Peyer's patch (tissue), 4 donors: Measurements from ENCODE around the gene SLC51B.
"Not testable (repeated sequence)": the region's sequence is repeated elsewhere in the genome, so short reads cannot be mapped to it uniquely, and the experiment has no call there.

Experiments
- POLR2A ChIP-seq, 2 donors: fragments of 450-650 bp; IDR thresholded peaks; one replicate each; pipeline ENCODE4 v1.5.1; 2017; ENCODE audit warnings: antibody characterized with exemption in 2 of 2, mild to moderate bottlenecking in 2 of 2, moderate library complexity in 2 of 2
- TF ChIP-seq, protein P1 (sequence below), 6 experiments: fragments of 450-650 bp in 4 of 6; fragments of 200-600 bp in 2 of 6; sonication (generic) in 1 of 6; IDR thresholded peaks; one replicate each; pipeline ENCODE4 v1.5.1; 2017 to 2019; ENCODE audit warnings: antibody characterized with exemption in 6 of 6, mild to moderate bottlenecking in 3 of 6, moderate library complexity in 1 of 6

GRCh38 chr15:65093793-65094170 lies 48.6 kb downstream of the SLC51B start:
- TF ChIP-seq, protein P1, sequence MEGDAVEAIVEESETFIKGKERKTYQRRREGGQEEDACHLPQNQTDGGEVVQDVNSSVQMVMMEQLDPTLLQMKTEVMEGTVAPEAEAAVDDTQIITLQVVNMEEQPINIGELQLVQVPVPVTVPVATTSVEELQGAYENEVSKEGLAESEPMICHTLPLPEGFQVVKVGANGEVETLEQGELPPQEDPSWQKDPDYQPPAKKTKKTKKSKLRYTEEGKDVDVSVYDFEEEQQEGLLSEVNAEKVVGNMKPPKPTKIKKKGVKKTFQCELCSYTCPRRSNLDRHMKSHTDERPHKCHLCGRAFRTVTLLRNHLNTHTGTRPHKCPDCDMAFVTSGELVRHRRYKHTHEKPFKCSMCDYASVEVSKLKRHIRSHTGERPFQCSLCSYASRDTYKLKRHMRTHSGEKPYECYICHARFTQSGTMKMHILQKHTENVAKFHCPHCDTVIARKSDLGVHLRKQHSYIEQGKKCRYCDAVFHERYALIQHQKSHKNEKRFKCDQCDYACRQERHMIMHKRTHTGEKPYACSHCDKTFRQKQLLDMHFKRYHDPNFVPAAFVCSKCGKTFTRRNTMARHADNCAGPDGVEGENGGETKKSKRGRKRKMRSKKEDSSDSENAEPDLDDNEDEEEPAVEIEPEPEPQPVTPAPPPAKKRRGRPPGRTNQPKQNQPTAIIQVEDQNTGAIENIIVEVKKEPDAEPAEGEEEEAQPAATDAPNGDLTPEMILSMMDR (IDR thresholded peaks at IDR 0.05): not testable (repeated sequence)
- TF ChIP-seq POLR2A (IDR thresholded peaks at IDR 0.05): not testable (repeated sequence)
